Measurements from ENCODE around the gene ST6GALNAC3. TPM values are rescaled to one million over a fixed set of nuclear protein-coding genes. Genes with fewer than 3 reads are reported as not detected.

The ST6GALNAC3 gene
- total RNA-seq, 1 experiment from 2014 or later, result 2.2 TPM

- ChIA-PET CTCF (no interaction called here), POLR2A (no interaction called here), RAD21 (ENCODE audit: low non-redundant PET in 1 of 2, low total read pairs in 2 of 2, uncharacterized antibody in 2 of 2, unreplicated experiment in 2 of 2) (no interaction called here)
- Histone ChIP-seq H3K79me2 (ENCODE audit: insufficient read depth, low read length) (no peaks in the 10 kb centered on the region), H3K4me2 (ENCODE audit: low read length) (no peak overlapping the region), H3K9me3 (ENCODE audit: control insufficient read depth in 1 of 2, insufficient read depth in 1 of 2, low read depth in 1 of 2, low read length in 2 of 2) (no peaks in the 10 kb centered on the region), H3K27me3 (ENCODE audit: insufficient read depth, low read length) (no peaks in the 10 kb centered on the region), H2AFZ (ENCODE audit: low read depth, low read length, poor library complexity, severe bottlenecking) (no peak overlapping the region), H3K36me3 (ENCODE audit: control insufficient read depth in 1 of 2, insufficient read depth in 2 of 2, low read length in 2 of 2) (no peaks in the 10 kb centered on the region), H3K9me2 (ENCODE audit: insufficient read depth) (no peaks in the 10 kb centered on the region; the same call in 1 of the 2 replicates), H3K27ac (ENCODE audit: low read depth, low read length) (no peak overlapping the region), H4K20me1 (ENCODE audit: insufficient read depth) (no peaks in the 10 kb centered on the region), H3K4me1 (ENCODE audit: control insufficient read depth in 1 of 2, insufficient read depth in 2 of 2, low read length in 2 of 2) (no peaks in the 10 kb centered on the region), H3K9ac (ENCODE audit: low read length) (no peak overlapping the region), H3K4me3 (replicated peaks in 1 of 2; ENCODE audit: low read depth in 1 of 2, low read length in 2 of 2) (no peak overlapping the region)
- TF ChIP-seq EZH2phosphoT487 (IDR thresholded peaks at IDR 0.05; ENCODE audit: borderline replicate concordance), result no peak
- no peak for TF ChIP-seq SRF (IDR thresholded peaks at IDR 0.05; ENCODE audit: low read depth)
- no peak for TF ChIP-seq POLR2A (IDR thresholded peaks at IDR 0.05; ENCODE audit: borderline replicate concordance, extremely low read depth, insufficient read depth, insufficient read length)
- TF ChIP-seq CTCF (IDR thresholded peaks at IDR 0.05 in 2 of 3, conservative IDR thresholded peaks at IDR 0.05 in 1 of 3; ENCODE audit: borderline replicate concordance in 1 of 3, insufficient read depth in 1 of 3, low read depth in 2 of 3, low read length in 2 of 3), result no peak
- no peak for TF ChIP-seq YY1 (IDR thresholded peaks at IDR 0.05; ENCODE audit: extremely low read depth, insufficient replicate concordance, low read depth, low read length)
- TF ChIP-seq EGR1 (IDR thresholded peaks at IDR 0.05; ENCODE audit: low read depth), result no peak
- no peak for TF ChIP-seq CBX3 (IDR thresholded peaks at IDR 0.05; ENCODE audit: low read depth)
- TF ChIP-seq ELF1 (IDR thresholded peaks at IDR 0.05; ENCODE audit: borderline replicate concordance, low read depth), result no peak
- TF ChIP-seq ZFX (IDR thresholded peaks at IDR 0.05), result no peak
- no peak for TF ChIP-seq SP1 (IDR thresholded peaks at IDR 0.05; ENCODE audit: low read depth)
- no peak for TF ChIP-seq CEBPB (IDR thresholded peaks at IDR 0.05; ENCODE audit: low read depth)
- TF ChIP-seq FOSL1 (IDR thresholded peaks at IDR 0.05; ENCODE audit: low read depth), result no peak
- TF ChIP-seq POLR2AphosphoS5 (IDR thresholded peaks at IDR 0.05; ENCODE audit: low read depth, low read length), result no peak
- intact Hi-C loops (cut with micrococcal nuclease), result no loop called here
- ATAC-seq (no peak), DNase-seq (ENCODE audit: low read depth, low spot score) (no peak)
- no TSS peak for BruUV-seq (replicated peaks)
Observed at GRCh38 chr1:76677416-76678405, 603.2 kb downstream of the ST6GALNAC3 start.

Data from HCT116 (cell line).